Measurements from ENCODE around the gene SEPTIN12. TPM values are rescaled to one million over a fixed set of nuclear protein-coding genes. Genes with fewer than 3 reads are reported as not detected.

The SEPTIN12 gene
- total and polyA plus RNA-seq, 2 donors (not counting 3 experiments of a cell fraction or from before 2014, with no cell fraction given): not detected

- ChIA-PET CTCF (no interaction called here), POLR2A (no interaction called here)
- no peak for TF ChIP-seq JUN (IDR thresholded peaks at IDR 0.05; ENCODE audit: borderline replicate concordance, insufficient read depth, insufficient read length, low read depth)
- TF ChIP-seq, protein P1, sequence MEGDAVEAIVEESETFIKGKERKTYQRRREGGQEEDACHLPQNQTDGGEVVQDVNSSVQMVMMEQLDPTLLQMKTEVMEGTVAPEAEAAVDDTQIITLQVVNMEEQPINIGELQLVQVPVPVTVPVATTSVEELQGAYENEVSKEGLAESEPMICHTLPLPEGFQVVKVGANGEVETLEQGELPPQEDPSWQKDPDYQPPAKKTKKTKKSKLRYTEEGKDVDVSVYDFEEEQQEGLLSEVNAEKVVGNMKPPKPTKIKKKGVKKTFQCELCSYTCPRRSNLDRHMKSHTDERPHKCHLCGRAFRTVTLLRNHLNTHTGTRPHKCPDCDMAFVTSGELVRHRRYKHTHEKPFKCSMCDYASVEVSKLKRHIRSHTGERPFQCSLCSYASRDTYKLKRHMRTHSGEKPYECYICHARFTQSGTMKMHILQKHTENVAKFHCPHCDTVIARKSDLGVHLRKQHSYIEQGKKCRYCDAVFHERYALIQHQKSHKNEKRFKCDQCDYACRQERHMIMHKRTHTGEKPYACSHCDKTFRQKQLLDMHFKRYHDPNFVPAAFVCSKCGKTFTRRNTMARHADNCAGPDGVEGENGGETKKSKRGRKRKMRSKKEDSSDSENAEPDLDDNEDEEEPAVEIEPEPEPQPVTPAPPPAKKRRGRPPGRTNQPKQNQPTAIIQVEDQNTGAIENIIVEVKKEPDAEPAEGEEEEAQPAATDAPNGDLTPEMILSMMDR (IDR thresholded peaks at IDR 0.05; ENCODE audit: extremely low read depth in 1 of 2, insufficient read depth in 1 of 2, low read depth in 1 of 2, low read length in 2 of 2): no peak
- TF ChIP-seq POLR2AphosphoS5 (IDR thresholded peaks at IDR 0.05; ENCODE audit: insufficient read depth, low read depth, low read length): no peak
- no peak for TF ChIP-seq GATA2 (IDR thresholded peaks at IDR 0.05; ENCODE audit: insufficient read depth, insufficient read length, low read depth, low read length)
- TF ChIP-seq, protein P2, sequence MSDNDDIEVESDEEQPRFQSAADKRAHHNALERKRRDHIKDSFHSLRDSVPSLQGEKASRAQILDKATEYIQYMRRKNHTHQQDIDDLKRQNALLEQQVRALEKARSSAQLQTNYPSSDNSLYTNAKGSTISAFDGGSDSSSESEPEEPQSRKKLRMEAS (IDR thresholded peaks at IDR 0.05; ENCODE audit: insufficient read depth, insufficient read length): no peak
- no peak for TF ChIP-seq FOS (IDR thresholded peaks at IDR 0.05; ENCODE audit: borderline replicate concordance, insufficient read depth, low read length)
- TF ChIP-seq MYC (IDR thresholded peaks at IDR 0.05; ENCODE audit: low read depth, low read length): no peak
- no peak for TF ChIP-seq POLR2A (IDR thresholded peaks at IDR 0.05; ENCODE audit: low read depth, low read length)
- TF ChIP-seq EZH2 (IDR thresholded peaks at IDR 0.05; ENCODE audit: borderline replicate concordance, low read depth, low read length, severe bottlenecking): no peak
- Histone ChIP-seq H3K27ac (ENCODE audit: insufficient read depth, low read depth, low read length) (no peak overlapping the region), H3K4me1 (ENCODE audit: control insufficient read depth, extremely low read depth, insufficient read depth, low read length) (peaks cover 7% of the 10 kb centered on the region), H3K36me3 (ENCODE audit: control insufficient read depth in 2 of 2, extremely low read depth in 1 of 2, insufficient read depth in 2 of 2, low read length in 2 of 2) (no peaks in the 10 kb centered on the region), H3K27me3 (ENCODE audit: control insufficient read depth in 2 of 2, insufficient read depth in 2 of 2, low read length in 2 of 2) (no peaks in the 10 kb centered on the region), H4K20me1 (replicated peaks; ENCODE audit: control insufficient read depth, extremely low read depth, insufficient read depth, low read length) (no peaks in the 10 kb centered on the region), H3K9me1 (replicated peaks; ENCODE audit: control insufficient read depth, extremely low read depth, insufficient read depth, low read length) (no peaks in the 10 kb centered on the region), H3K4me3 (replicated peaks in 1 of 3; ENCODE audit: insufficient read depth in 1 of 3, low read depth in 1 of 3, low read length in 3 of 3) (no peak overlapping the region), H3K79me2 (ENCODE audit: control insufficient read depth, insufficient read depth, low read length) (no peaks in the 10 kb centered on the region), H3K9ac (replicated peaks; ENCODE audit: extremely low read depth, insufficient read depth, low read length) (no peak overlapping the region), H3K4me2 (ENCODE audit: insufficient read depth, low read length) (no peak overlapping the region), H2AFZ (ENCODE audit: low read depth, low read length) (no peak overlapping the region), H3K9me3 (replicated peaks; ENCODE audit: control insufficient read depth, insufficient read depth, low read length) (no peaks in the 10 kb centered on the region)
- DNase-seq (ENCODE audit: low read depth, low spot score): no peak
- intact Hi-C loops (cut with micrococcal nuclease) (no loop called here), dilution Hi-C loops (cut with MboI; ENCODE audit: extremely low pct_ligation_motif_present, low sequenced_read_pairs) (no loop called here)
- FAIRE-seq: no peak
- BruUV-seq (replicated peaks): no TSS peak
Measured at GRCh38 chr16:4798456-4798855, 10.3 kb upstream of the SEPTIN12 start.

Measured in endothelial cell of umbilical vein (primary cell).